Measurements from ENCODE around the gene AUH. TPM values are rescaled to one million over a fixed set of nuclear protein-coding genes. Genes with fewer than 3 reads are reported as not detected.

The AUH gene
- total RNA-seq, 2 experiments from 2014 or later, result 16.9 to 24.5 TPM

DNA sequence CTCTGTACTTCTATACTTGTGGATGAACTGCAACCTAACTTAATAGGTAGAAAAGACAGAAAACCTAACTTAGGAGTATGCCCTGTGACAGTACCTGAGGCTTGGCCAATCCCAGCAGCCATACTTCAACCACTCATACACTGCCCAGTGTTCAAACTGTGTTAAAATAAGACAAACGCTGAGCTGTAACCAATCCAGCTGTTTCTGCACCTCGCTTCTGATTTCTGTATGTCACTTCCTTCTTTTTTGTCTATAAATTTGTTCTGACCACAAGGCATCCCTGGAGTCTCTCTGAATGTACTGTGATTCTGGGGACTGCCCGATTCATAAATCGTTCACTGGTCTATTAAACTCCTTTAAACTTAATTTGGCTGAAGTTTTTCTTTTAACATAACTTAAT is 41.4 kb downstream of the AUH start:
- ChIA-PET POLR2A (no interaction called here), CTCF (ENCODE audit: unreplicated experiment) (no interaction called here)
- H3K36me3 ChIP-seq (ENCODE audit: insufficient read depth, low read length), result no peaks in the 10 kb centered on the region
- H3K4me3 ChIP-seq (ENCODE audit: low read depth, low read length, poor library complexity, severe bottlenecking), result no peak overlapping the region
- no peaks in the 10 kb centered on the region for H3K4me1 ChIP-seq (ENCODE audit: insufficient read depth, low read length, poor library complexity, severe bottlenecking)
- H3K79me2 ChIP-seq (ENCODE audit: insufficient read depth, low read depth, low read length), result no peaks in the 10 kb centered on the region
- intact Hi-C loops (cut with micrococcal nuclease; ENCODE audit: unreplicated experiment), result no loop called here
- BruUV-seq (replicated peaks), result no TSS peak
- TF ChIP-seq CTCF (conservative IDR thresholded peaks at IDR 0.05; ENCODE audit: low read length), result no peak
- no peak for TF ChIP-seq EZH2phosphoT487 (IDR thresholded peaks at IDR 0.05; ENCODE audit: borderline replicate concordance, low read depth, low read length)
- H3K9me3 ChIP-seq (ENCODE audit: low read length), result no peaks in the 10 kb centered on the region
- H3K9me2 ChIP-seq (ENCODE audit: insufficient read depth, low read length), result no peaks in the 10 kb centered on the region
- no peak overlapping the region for H2AFZ ChIP-seq (ENCODE audit: low read length)
- H3K27ac ChIP-seq (ENCODE audit: low read depth, low read length, poor library complexity, severe bottlenecking), result no peak overlapping the region
- no peaks in the 10 kb centered on the region for H4K20me1 ChIP-seq (ENCODE audit: insufficient read depth, low read length)
- DNase-seq (ENCODE audit: low spot score), result no peak
- H3K4me2 ChIP-seq (ENCODE audit: low read length), result no peak overlapping the region

- H3K9me2 ChIP-seq (ENCODE audit: insufficient read depth, low read length), result no peaks in the 10 kb centered on the region
- H2AFZ ChIP-seq (ENCODE audit: low read length), result no peak overlapping the region
- POLR2A ChIA-PET, result interaction anchor here (0.6 kb wide), 1 partner anchor 51 kb away, joined by 4 read pairs; no protein-coding TSS in a partner anchor
- H3K4me1 ChIP-seq (ENCODE audit: insufficient read depth, low read length, poor library complexity, severe bottlenecking), result no peaks in the 10 kb centered on the region
- no peaks in the 10 kb centered on the region for H3K9me3 ChIP-seq (ENCODE audit: low read length)
- H3K79me2 ChIP-seq (ENCODE audit: insufficient read depth, low read depth, low read length), result no peaks in the 10 kb centered on the region
- TF ChIP-seq CTCF (conservative IDR thresholded peaks at IDR 0.05; ENCODE audit: low read length) (no peak), EZH2phosphoT487 (IDR thresholded peaks at IDR 0.05; ENCODE audit: borderline replicate concordance, low read depth, low read length) (no peak)
- no peak overlapping the region for H3K4me3 ChIP-seq (ENCODE audit: low read depth, low read length, poor library complexity, severe bottlenecking)
- no peaks in the 10 kb centered on the region for H3K36me3 ChIP-seq (ENCODE audit: insufficient read depth, low read length)
- no peaks in the 10 kb centered on the region for H4K20me1 ChIP-seq (ENCODE audit: insufficient read depth, low read length)
- no peak overlapping the region for H3K4me2 ChIP-seq (ENCODE audit: low read length)
- CTCF ChIA-PET (ENCODE audit: unreplicated experiment), result no interaction called here
- H3K27ac ChIP-seq (ENCODE audit: low read depth, low read length, poor library complexity, severe bottlenecking), result no peak overlapping the region
- intact Hi-C loops (cut with micrococcal nuclease; ENCODE audit: unreplicated experiment), result no loop called here
- no TSS peak for BruUV-seq (replicated peaks)
- DNase-seq (ENCODE audit: low spot score), result no peak
Measured at GRCh38 chr9:91316093-91316492, 45.6 kb downstream of the AUH start.

GRCh38 chr9:91315191-91315590 is 46.5 kb downstream of the AUH start:
- no peak overlapping the region for H3K27ac ChIP-seq (ENCODE audit: low read depth, low read length, poor library complexity, severe bottlenecking)
- H3K9me3 ChIP-seq (ENCODE audit: low read length), result no peaks in the 10 kb centered on the region
- H3K79me2 ChIP-seq (ENCODE audit: insufficient read depth, low read depth, low read length), result no peaks in the 10 kb centered on the region
- H3K4me1 ChIP-seq (ENCODE audit: insufficient read depth, low read length, poor library complexity, severe bottlenecking), result no peaks in the 10 kb centered on the region
- H2AFZ ChIP-seq (ENCODE audit: low read length), result no peak overlapping the region
- ChIA-PET CTCF (ENCODE audit: unreplicated experiment) (no interaction called here), POLR2A (no interaction called here)
- no peaks in the 10 kb centered on the region for H4K20me1 ChIP-seq (ENCODE audit: insufficient read depth, low read length)
- no peak overlapping the region for H3K4me3 ChIP-seq (ENCODE audit: low read depth, low read length, poor library complexity, severe bottlenecking)
- no peak for DNase-seq (ENCODE audit: low spot score)
- H3K4me2 ChIP-seq (ENCODE audit: low read length), result no peak overlapping the region
- TF ChIP-seq CTCF (conservative IDR thresholded peaks at IDR 0.05; ENCODE audit: low read length) (no peak), EZH2phosphoT487 (IDR thresholded peaks at IDR 0.05; ENCODE audit: borderline replicate concordance, low read depth, low read length) (no peak)
- BruUV-seq (replicated peaks), result no TSS peak
- no peaks in the 10 kb centered on the region for H3K36me3 ChIP-seq (ENCODE audit: insufficient read depth, low read length)
- no peaks in the 10 kb centered on the region for H3K9me2 ChIP-seq (ENCODE audit: insufficient read depth, low read length)
- intact Hi-C loops (cut with micrococcal nuclease; ENCODE audit: unreplicated experiment), result no loop called here
